Suprapubic skin (tissue), 4 donors: ENCODE measurements around the gene SYT5.

Experiments used
- EP300 ChIP-seq: sonication (generic); formaldehyde crosslinking; IDR thresholded peaks from one replicate; pipeline ENCODE4 v1.6.1; 2017; ENCODE audit warnings: antibody characterized with exemption
- POLR2AphosphoS5 ChIP-seq, 3 donors: sonication (generic); formaldehyde crosslinking; IDR thresholded peaks; one replicate each; pipeline ENCODE4 v1.6.1; 2017; ENCODE audit warnings: antibody characterized with exemption in 3 of 3

GRCh38 chr19:55145232-55145631 lies 34.9 kb downstream of the SYT5 start:
- TF ChIP-seq POLR2AphosphoS5 (IDR thresholded peaks at IDR 0.05) (no peak), EP300 (no peak)
